Prostate gland (tissue), 2 donors: ENCODE data around the gene NGRN. TPM values are rescaled to one million over a fixed set of nuclear protein-coding genes. Genes with fewer than 3 reads are reported as not detected.

ENCODE experiments used
- DNase-seq: peaks from one replicate; pipeline ENCODE4 v3.0.0-alpha.2; 2019; ENCODE audit warnings: low spot score
- H3K27ac ChIP-seq, 2 donors: fragments of 200-600 bp; sonication (generic); 2 replicates each; pipeline ENCODE4 v1.5.1; 2017 to 2019
- H3K27me3 ChIP-seq: fragments of 200-600 bp; sonication (generic); replicated peaks from 2 replicates; pipeline ENCODE4 v1.5.1; 2019; ENCODE audit not compliant: insufficient read depth
- H3K36me3 ChIP-seq, 2 donors: fragments of 200-600 bp; sonication (generic); 1 replicate in 1 of 2; 2 replicates in 1 of 2; pipeline versions ENCODE4 v1.5.1 to v1.8.1; 2017 to 2019
- H3K4me1 ChIP-seq: fragments of 200-600 bp; sonication (generic); replicated peaks from 2 replicates; pipeline ENCODE4 v1.5.1; 2019
- H3K4me3 ChIP-seq, 2 donors: fragments of 200-600 bp; sonication (generic); 2 replicates each; pipeline ENCODE4 v1.5.1; 2017 to 2019
- H3K9me3 ChIP-seq: fragments of 200-600 bp; sonication (generic); 2 replicates; pipeline ENCODE4 v1.5.1; 2017
- CTCF ChIP-seq, 4 experiments: fragments of 200-600 bp in 2 of 4; fragments of 450-650 bp in 2 of 4; sonication (generic) in 2 of 4; IDR thresholded peaks; 1 replicate in 3 of 4; 2 replicates in 1 of 4; pipeline ENCODE4 v1.5.1; 2016 to 2019; ENCODE audit warnings: antibody characterized with exemption in 4 of 4, mild to moderate bottlenecking in 2 of 4, moderate library complexity in 2 of 4
- POLR2A ChIP-seq: fragments of 450-650 bp; IDR thresholded peaks from one replicate; pipeline ENCODE4 v1.6.1; 2016; ENCODE audit warnings: antibody characterized with exemption, mild to moderate bottlenecking
- POLR2AphosphoS5 ChIP-seq: sonication (generic); formaldehyde crosslinking; IDR thresholded peaks from one replicate; pipeline ENCODE4 v1.6.1; 2017; ENCODE audit warnings: antibody characterized with exemption
- WGBS: methylation state at CpG from one replicate; pipeline ENCODE4 v1.1.5; 2018; 5-methylcytosine and 5-hydroxymethylcytosine counted together
- intact Hi-C: fragments of 100-400 bp; cut with DNase I; formaldehyde crosslinking; loops from one replicate; pipeline ENCODE4 v1.14.2; 2022
- total RNA-seq, 2 donors: library from RNA; depleted of rRNA; stranded (reverse); fragments of >200 nt; gene quantifications; one replicate each; pipeline ENCODE4 v1.1.0, GENCODE V29; 2016

NGRN gene
- total RNA-seq, 2 donors from 2014 or later, result 102 to 108 TPM

- peaks cover 19 to 35% of the 10 kb centered on the region in 2 donors for H3K36me3 ChIP-seq
- no peak for DNase-seq
- TF ChIP-seq POLR2AphosphoS5 (no peak), POLR2A (no peak), CTCF (IDR thresholded peaks at IDR 0.05) (no peak)
- no peak overlapping the region for H3K4me3 ChIP-seq
- H3K27me3 ChIP-seq, result no peaks in the 10 kb centered on the region
- intact Hi-C loops, result no loop called here
- H3K4me1 ChIP-seq, result peaks cover 10% of the 10 kb centered on the region
- 86% methylated on average over 7 of the region's 7 CpGs for WGBS
- H3K9me3 ChIP-seq, result no peaks in the 10 kb centered on the region
- peak overlapping the region in 1 of 2 donors; percentile 2 for H3K27ac ChIP-seq
These were observed 38.1 kb upstream of the NGRN start for GRCh38 chr15:90227336-90227735.

DNA sequence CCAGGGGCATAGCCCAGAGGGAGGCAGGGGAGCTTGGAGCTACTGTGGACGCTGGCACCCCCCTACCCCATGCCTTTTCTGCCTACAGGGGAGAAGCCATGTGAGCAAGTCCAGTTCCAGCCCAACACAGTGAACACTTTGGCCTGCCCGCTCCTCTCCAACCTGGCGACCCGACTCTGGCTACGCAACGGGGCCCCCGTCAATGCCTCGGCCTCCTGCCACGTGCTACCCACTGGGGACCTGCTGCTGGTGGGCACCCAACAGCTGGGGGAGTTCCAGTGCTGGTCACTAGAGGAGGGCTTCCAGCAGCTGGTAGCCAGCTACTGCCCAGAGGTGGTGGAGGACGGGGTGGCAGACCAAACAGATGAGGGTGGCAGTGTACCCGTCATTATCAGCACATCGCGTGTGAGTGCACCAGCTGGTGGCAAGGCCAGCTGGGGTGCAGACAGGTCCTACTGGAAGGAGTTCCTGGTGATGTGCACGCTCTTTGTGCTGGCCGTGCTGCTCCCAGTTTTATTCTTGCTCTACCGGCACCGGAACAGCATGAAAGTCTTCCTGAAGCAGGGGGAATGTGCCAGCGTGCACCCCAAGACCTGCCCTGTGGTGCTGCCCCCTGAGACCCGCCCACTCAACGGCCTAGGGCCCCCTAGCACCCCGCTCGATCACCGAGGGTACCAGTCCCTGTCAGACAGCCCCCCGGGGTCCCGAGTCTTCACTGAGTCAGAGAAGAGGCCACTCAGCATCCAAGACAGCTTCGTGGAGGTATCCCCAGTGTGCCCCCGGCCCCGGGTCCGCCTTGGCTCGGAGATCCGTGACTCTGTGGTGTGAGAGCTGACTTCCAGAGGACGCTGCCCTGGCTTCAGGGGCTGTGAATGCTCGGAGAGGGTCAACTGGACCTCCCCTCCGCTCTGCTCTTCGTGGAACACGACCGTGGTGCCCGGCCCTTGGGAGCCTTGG is 37.4 kb upstream of the NGRN start:
- TF ChIP-seq CTCF (IDR thresholded peaks at IDR 0.05) (no peak), POLR2A (no peak), POLR2AphosphoS5 (no peak)
- intact Hi-C loops, result no loop called here
- Histone ChIP-seq H3K36me3 (peaks cover 19 to 35% of the 10 kb centered on the region in 2 donors), H3K4me1 (peaks cover 10% of the 10 kb centered on the region), H3K9me3 (no peaks in the 10 kb centered on the region), H3K27me3 (no peaks in the 10 kb centered on the region), H3K4me3 (no peak overlapping the region), H3K27ac (peak overlapping the region in 1 of 2 donors; percentile 90)
- no peak for DNase-seq
- WGBS, result 86% methylated on average over 32 of the region's 38 CpGs

GRCh38 chr15:90228960-90229359 is 36.5 kb upstream of the NGRN start:
- 71% methylated on average over 15 of the region's 15 CpGs for WGBS
- Histone ChIP-seq H3K27me3 (no peaks in the 10 kb centered on the region), H3K9me3 (no peaks in the 10 kb centered on the region), H3K27ac (peak overlapping the region; percentile 43 to 90), H3K4me1 (peaks cover 10% of the 10 kb centered on the region), H3K36me3 (peaks cover 14 to 28% of the 10 kb centered on the region in 2 donors), H3K4me3 (no peak overlapping the region)
- intact Hi-C loops, result no loop called here
- DNase-seq, result no peak
- TF ChIP-seq CTCF (IDR thresholded peaks at IDR 0.05), result no peak
- TF ChIP-seq POLR2AphosphoS5, result no peak
- TF ChIP-seq POLR2A, result no peak

GRCh38 chr15:90230071-90230494 is 35.4 kb upstream of the NGRN start:
- peak; percentile 43 for DNase-seq
- Histone ChIP-seq H3K4me3 (no peak overlapping the region), H3K4me1 (peaks cover 17% of the 10 kb centered on the region), H3K27me3 (no peaks in the 10 kb centered on the region), H3K36me3 (peaks cover 11 to 17% of the 10 kb centered on the region in 2 donors), H3K27ac (peak overlapping the region; percentile 90 to 95), H3K9me3 (no peaks in the 10 kb centered on the region)
- TF ChIP-seq CTCF (IDR thresholded peaks at IDR 0.05), result no peak
- TF ChIP-seq POLR2AphosphoS5, result no peak
- no peak for TF ChIP-seq POLR2A
- 39% methylated on average over 12 of the region's 12 CpGs for WGBS
- intact Hi-C loops, result no loop called here
